OCI-LY3 (cell line): Measurements from ENCODE around the gene DNAAF5.

Experiments
- EZH2phosphoT487 ChIP-seq: fragments of 200-600 bp; shearing (Covaris generic); IDR thresholded peaks from 2 replicates; pipeline ENCODE4 v1.6.1; 2018; ENCODE audit warnings: antibody characterized with exemption, mixed run types, low read depth
- TF ChIP-seq, protein P1 (sequence below): fragments of 200-600, 300-600 bp; sonication (generic); IDR thresholded peaks from 2 replicates; pipeline ENCODE4 v1.5.1; 2014; ENCODE audit warnings: antibody characterized with exemption, low read length, low read depth

DNA sequence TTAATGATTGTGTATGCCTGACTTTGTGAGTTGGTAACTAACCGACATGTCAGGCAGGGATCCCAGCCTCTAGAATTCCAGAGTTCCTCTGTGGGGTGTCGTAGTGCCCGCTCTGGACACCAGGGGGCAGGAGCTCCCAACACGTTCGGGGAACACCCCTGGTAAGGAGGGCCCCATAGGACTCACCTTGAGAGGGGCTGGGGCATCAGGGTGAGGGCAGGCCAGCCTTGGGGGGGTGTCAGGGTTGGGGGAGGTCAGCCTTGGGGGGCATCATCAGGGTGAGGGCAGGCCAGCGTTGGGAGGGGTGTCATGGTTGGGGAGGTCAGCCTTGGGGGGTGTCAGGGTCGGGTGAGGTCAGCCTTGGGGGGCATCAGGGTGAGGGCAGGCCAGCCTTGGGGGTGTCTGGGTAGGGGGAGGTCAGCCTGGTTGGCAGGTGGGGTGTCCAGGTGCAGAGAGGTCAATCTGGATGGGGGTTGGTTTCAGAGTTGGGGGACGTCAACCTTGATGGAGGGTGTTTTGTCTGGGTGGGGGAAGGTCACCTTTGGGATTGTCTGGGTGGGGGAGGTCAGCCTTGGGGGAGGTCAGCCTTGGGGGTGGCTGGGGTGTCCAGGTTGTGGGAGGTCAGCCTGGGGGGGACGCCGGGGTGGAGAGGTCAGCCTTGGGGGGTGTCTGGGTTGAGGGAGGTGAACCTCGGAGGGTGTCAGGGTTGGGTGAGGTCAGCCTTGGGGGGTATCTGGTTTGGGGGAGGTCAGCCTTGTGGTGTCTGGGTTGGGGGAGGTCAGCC lies 60.2 kb downstream of the DNAAF5 start:
- TF ChIP-seq, protein P1, sequence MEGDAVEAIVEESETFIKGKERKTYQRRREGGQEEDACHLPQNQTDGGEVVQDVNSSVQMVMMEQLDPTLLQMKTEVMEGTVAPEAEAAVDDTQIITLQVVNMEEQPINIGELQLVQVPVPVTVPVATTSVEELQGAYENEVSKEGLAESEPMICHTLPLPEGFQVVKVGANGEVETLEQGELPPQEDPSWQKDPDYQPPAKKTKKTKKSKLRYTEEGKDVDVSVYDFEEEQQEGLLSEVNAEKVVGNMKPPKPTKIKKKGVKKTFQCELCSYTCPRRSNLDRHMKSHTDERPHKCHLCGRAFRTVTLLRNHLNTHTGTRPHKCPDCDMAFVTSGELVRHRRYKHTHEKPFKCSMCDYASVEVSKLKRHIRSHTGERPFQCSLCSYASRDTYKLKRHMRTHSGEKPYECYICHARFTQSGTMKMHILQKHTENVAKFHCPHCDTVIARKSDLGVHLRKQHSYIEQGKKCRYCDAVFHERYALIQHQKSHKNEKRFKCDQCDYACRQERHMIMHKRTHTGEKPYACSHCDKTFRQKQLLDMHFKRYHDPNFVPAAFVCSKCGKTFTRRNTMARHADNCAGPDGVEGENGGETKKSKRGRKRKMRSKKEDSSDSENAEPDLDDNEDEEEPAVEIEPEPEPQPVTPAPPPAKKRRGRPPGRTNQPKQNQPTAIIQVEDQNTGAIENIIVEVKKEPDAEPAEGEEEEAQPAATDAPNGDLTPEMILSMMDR: peak; percentile 65
- no peak for TF ChIP-seq EZH2phosphoT487
